ENCODE measurements around the gene LAMA3.

The LAMA3 gene

DNA sequence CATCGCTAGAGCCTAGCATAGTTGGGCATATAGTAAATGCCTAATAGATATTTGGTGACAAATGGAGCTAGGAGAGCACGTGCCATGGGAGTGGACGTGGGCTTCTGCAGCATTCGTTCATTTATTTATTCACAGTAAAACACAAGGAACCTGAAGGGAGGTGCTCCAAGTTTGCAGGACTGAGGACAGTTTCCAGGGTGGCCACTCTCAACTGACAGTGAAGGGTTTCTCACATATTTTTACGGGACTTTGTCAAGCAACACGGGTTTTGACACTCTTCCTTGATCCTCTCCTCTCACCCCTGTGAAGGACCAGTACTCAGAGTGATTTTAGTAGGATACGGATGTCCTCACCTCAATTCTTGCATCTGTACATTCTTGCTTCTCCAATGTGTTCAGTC is 190.3 kb downstream of the LAMA3 start:
- DNase-seq (ENCODE audit: low spot score) = no peak

DNA sequence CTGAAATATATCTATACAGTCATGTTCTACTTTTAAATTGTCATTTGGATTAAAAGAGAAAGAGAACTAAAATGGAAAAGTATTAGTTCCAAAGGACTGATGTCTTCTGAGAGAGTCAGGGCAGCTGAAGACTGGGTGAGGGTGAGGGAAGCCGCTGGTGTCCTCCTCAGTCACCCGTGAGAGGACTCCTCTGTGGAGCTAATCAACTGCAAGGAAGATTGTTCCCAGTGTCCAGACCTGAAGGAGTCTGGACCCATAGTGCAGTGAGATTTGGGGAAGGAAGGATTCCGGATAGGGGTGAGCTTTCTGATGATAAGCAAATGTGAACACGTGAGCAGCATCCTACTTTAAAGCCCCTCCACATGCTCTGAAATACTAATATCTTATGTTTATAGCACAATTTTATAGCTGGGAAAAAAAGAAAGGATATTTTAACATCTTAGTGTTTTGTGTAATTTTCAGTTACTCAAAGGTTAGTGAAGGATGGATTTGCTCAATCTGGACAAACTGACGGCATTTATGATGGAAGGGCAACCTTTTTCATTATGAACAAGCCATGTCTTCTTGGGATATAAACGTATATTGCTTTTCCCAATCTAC is 190.8 kb downstream of the LAMA3 start:
- DNase-seq (ENCODE audit: low spot score) = no peak

DNA sequence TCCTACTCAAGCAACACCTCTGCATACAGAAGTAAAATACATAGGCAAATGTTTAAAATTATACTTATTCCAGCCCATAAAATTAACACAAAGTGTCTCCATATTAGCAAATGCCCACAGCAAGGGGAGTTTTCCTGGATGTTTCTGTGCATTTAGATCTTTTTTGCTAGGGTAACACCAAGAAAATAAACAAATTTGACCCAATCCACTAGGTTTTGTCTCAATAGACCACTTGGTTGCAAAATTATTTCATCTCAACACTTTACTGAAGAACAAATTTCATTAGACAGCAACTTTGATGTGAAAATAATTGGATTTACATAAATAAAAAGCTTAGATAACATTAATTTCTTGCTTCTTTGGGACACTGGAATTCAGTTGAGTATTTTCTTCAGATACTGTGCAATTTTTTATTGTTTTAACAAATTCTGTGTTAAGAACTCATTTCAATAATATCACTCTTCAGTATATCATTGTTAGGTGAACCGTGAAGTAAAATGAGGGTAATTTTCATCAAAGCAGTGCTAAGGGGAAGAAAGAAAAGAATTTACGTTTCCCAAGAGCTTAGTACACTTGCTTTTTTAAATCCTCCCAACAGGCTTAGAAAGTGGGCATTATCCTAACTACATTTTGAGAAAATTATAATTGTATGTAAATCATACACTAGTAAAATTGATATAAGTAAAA is 191.8 kb downstream of the LAMA3 start:
- no peak for DNase-seq (ENCODE audit: low spot score)

DNA sequence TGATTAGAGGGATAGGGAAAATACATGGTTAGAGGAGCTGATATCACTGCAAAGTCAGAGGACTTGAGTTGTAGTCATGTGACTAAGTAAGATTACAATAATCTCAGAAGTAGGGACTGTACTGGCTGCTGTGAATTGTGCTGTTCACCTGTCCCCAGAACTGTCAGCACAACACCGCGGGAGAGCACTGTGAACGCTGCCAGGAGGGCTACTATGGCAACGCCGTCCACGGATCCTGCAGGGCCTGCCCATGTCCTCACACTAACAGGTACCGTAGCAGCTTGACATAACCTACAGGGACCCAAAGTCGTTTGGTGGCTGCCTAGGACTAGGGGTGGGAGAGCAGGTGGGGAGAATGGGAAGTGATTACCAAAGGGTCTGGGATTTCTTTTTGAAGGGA is 192.5 kb downstream of the LAMA3 start:
- DNase-seq (ENCODE audit: low spot score) = no peak

DNA sequence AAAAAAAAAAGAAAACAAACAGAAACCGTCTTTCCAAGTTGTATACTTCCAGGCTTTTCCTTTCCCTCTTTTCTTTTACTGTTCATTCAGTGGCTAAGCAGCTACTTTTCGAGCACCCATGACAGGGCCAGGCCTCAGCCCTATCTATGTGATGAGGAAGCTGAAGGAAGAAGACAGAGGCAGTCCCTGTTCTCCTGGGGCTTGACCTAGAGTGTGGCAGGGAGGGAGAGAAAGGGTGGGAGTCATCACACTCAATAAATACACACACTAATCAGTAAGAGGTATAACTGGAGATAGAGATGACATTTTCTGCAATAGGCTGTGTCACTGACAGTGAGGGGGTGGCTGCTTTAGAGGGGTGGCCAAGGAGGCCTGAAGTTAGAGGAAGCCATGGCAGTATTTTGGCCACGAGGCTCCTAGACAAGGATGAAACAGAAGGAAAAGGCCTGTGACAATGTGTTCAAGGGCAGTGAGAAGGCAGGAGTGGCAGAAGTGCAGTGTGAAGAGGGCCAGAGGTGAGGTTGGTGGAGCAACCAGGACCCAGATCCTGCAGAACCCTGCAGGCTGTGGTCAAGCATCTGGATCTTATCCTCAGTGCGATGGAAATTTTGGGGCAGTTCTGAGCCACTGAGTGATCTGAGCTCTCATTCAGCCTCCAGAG is 193.5 kb downstream of the LAMA3 start:
- no peak for DNase-seq (ENCODE audit: low spot score)

DNA sequence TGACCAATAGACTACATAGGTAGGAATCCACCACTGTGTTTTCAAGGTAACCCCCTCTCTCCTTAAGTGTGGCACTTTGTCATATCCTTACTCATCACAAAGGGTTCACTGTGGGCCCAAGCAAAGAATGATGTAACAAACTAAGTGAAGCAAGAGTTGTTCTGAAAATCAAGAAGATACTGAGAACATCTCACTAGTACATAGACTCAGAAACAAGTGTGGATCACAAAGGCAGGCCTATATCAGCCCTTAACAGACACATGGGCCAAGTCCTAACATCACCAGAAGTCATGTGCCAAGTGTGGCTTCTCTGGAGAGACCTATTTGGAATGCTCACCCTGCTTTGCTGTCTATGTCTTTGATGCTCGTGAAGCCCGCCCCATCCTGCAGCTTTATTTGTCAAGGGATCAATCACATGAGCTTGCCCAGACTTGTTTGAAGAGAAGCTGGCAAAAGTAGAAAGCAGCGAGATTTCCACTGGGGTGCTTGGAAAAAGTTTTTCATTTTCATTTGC is 194.1 kb downstream of the LAMA3 start:
- DNase-seq (ENCODE audit: low spot score) = peak; percentile 90

DNA sequence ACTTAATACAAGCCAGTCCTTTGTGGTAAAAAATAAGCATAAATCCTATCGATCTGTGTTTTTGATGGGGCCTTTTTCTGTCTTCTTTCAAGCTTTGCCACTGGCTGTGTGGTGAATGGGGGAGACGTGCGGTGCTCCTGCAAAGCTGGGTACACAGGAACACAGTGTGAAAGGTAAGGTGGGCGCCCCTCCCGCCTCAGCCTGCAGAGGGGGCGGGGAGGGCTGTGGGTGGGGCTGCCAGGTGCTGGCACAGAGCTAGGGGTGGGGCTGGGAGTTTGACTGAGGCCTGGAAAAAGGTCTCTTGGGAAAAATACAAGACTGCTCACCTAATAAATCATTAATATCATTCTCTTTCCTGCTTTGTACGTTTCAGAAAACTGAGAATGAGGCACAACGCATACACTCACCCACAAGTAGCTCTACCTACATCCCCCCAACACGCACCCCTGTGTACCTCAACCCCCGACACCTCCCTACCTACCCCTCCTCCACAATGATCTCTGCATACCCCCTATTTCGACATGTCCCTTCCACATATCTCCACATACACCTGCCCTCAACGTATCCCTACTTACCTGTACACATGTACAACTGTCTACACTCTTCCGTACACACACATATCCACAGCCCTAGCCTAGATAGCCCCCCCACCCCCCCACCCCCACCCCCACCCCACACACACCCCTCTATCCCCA is 195.6 kb downstream of the LAMA3 start:
- peak; percentile 67 for DNase-seq (ENCODE audit: low spot score)

DNA sequence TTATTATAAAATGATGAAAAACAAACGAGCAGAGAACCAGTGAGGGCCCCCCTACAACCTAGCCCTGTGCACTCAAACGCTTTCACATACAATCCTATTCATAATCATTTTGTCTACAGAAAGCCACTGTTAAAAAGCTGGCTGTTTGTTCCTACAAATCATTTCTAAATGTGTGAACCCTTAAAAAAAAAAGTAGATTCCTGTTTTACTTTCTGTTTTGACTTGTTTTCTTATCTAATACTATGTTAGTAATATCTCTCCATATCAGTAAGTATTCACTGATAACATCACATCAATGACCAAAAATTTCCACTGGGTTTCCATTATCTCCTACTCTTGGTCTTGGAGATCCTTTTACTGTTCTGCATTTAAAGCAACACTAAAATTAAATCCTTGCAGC is 196.5 kb downstream of the LAMA3 start:
- DNase-seq (ENCODE audit: low spot score) = no peak

DNA sequence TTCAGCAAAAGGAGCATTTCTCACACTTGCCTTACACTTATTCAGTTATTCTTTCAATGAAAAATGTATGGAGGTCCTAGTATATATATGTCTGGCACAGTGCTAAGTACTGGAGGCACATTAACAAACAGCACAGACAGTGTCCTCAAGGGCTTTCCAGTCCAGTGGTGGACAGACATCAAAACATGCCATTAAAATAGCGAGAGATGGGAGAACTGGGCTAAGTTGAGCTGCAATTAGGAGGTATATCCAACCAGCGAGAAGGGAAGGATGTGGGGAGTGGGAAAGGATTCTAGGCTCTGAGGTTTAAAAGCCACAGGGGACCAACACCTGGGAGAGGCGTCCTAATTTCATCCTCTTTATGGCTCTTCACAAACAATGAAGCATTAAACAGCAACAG is 197.8 kb downstream of the LAMA3 start:
- no peak for DNase-seq (ENCODE audit: low spot score)

DNA sequence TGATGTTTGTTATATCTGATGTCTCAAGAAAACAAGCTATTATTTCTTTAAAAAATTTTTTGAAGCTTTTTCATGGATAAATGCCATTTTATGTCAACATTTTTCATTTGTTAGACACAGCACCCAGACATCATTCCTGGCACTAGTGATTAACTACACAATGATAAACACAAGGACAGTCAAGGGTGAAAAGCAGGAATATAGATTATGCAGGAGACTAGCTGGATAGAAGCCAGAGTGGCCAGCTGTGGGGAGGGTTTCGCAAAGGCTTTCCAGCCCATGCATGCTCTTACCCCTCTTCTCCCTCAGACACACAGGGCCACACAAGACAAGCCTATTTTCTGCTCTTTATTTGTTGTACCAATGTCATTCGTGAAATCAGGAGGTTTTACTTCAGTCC is 198.2 kb downstream of the LAMA3 start:
- no peak for DNase-seq (ENCODE audit: low spot score)

DNA sequence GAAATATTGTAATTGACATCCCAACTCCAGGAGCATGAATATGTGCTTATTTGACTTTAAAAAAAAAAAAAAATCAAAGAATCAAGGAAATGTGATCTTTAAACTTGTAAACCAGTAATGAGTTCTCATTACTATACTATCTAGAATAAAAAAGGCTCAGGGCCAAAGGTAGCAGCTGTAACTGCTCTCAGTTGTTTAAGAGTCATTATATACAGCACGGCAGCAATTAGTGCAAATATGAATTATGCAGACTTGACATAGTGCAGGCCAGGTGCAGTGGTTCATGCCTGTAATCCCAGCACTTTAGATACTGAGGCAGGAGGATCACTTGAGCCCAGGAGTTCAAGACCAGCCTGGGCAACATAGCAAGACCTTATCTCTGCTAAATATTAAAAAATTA is 199.6 kb downstream of the LAMA3 start:
- DNase-seq (ENCODE audit: low spot score) = no peak

DNA sequence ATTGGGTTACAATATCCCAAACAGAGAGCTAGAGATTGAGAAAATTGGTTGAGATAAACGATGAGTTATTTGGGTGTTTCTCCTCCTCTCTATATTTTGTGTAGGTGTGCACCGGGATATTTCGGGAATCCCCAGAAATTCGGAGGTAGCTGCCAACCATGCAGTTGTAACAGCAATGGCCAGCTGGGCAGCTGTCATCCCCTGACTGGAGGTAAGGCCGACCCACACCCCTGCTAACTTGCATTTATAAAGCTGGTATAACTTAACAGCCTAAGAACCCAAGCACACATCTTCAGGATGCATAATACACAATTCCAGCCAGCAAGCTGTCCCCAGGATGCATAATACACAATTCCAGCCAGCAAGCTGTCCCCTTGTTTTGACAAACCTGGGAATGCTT is 200.7 kb downstream of the LAMA3 start:
- no peak for DNase-seq (ENCODE audit: low spot score)

DNA sequence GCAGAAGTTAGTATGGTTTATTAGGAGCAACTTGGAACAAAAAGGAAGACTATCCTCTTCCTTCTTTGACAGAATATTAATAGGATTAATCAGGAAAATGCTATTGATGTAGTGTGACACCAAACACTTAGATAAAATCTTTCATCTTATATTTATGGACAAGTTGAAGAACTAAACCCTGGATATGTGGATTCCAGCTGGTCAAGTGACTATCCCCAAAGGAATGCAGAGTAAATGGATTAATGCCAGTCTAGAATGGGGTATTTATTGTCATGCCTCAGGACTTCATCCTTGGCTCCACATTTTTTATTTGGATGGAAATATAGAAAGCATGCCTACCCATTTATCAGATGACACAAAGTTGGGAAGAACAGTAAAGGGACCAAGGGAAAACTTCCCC is 201.3 kb downstream of the LAMA3 start:
- no peak for DNase-seq (ENCODE audit: low spot score)

DNA sequence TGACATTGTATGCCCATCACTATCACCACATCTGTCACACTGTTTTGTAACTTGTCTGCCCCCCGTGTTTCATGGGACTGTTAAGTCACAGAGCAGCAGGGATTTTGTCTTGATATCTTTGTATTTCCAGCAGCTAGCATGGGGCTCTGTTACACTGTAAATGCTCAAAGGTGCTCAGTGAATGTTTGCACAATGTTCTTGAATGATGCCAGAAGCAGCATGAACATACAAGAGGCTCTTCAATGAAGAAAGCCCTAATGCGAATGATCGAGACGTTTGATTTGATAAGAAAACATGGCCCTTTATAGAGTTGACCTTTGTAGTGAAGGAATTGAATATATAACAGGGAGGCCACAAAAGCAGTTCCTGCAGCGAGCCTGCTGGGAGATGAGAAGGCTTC is 204.4 kb downstream of the LAMA3 start:
- DNase-seq (ENCODE audit: low spot score) = no peak

DNA sequence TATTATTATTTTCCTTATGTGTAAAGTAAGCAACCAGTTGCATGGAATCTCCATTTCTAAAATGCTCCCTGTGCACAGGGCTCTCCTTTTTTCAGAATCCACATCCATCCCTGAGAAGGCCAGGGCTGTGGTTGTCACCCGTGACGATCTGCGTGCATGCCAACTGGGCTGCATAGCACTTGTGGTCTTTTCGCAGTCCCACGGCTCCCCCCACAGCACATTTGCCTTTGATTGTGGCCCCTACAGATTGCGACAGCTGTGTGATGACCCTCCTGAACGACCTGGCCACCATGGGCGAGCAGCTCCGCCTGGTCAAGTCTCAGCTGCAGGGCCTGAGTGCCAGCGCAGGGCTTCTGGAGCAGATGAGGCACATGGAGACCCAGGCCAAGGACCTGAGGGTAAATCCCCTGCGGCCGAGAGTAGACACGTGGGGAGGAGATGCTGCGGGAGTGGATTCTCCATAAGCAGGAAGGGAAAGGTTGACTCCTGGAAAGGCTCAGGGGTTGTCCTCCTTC is 205.5 kb downstream of the LAMA3 start:
- DNase-seq (ENCODE audit: low spot score) = no peak

DNA sequence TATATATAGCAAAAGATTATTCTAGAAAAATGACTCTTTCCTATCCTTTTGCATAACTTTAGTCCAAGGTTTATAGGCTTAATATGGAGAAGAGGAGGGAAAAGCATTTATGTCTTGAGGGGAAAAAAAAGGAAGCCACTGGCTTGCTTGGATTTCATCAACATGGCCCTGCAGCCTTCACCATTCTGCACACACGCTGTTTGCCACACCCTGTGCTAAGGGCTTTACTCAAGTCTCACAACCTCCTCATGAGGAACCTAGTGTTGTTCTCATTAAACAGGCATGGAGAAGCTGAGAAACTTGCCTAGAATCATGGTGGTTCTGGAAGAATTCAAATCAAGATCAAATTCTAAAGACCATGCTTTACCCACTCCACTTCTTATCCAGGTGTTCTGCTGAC is 208.0 kb downstream of the LAMA3 start:
- no peak for DNase-seq (ENCODE audit: low spot score)

DNA sequence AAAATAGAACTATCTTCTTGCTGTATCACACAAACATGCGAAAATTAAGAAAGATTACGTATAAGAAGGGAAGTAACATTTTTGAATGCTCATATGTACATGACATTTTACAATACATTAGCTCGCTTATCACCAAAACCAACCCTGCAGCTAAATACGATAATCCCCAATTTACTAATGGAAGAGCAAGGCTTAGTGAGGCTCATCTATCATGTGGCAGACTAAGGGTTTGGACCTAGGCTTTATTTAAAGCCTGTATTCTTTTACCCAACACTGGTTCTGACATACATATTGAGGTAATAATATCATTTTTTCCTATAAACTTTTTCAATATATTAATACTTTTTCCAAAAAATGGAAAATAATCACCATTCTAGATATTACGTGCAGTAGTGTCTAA is 208.5 kb downstream of the LAMA3 start:
- no peak for DNase-seq (ENCODE audit: low spot score)

DNA sequence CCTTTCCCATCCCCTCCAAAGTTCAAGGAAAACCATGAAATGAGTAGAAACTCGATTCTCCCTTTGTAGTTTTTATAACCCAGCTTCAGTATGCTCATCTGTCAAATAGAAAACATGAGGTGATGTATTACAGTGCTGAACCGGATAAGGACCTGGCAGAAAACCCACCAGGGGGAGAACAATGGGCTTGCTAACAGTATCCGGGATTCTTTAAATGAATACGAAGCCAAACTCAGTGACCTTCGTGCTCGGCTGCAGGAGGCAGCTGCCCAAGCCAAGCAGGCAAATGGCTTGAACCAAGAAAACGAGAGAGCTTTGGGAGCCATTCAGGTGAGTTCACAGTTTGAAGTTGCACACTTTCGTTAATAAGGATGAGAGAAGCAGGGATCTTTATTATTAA is 211.7 kb downstream of the LAMA3 start:
- DNase-seq (ENCODE audit: low spot score) = no peak

DNA sequence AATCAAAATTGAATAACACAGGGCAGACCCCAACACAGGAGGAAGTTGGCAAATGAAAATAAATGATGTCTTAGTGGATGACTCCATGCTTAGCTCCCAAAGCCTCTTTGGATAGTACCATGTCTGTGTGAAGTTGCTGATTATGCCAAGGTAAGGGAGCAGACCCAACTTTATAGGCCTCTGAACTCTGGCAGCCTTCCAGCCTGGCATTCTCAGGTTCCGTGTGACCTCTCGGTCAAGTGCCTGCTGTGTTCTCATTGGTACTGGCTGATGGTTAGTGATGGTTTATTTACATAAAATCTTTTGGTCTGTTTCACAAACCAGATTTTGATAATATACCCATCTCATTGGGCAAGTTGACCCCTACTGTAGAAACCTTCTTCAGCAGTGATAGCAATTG is 213.1 kb downstream of the LAMA3 start:
- DNase-seq (ENCODE audit: low spot score) = no peak

DNA sequence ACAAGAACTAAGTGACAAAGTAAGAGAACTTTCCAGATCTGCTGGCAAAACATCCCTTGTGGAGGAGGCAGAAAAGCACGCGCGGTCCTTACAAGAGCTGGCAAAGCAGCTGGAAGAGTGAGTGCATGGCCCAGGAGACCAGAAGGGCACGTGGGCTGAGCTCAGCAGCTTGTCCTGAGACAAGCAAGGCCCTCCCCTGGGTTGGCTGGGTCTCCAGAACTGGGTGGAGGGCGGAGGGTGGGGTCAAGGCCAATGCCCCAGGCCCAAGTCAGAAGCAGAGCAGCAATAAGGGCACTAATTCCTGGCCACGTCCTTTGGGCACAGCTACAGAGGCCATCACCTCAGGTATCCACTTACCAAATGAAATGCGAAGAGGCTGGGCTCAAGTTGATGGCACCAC is 214.7 kb downstream of the LAMA3 start:
- DNase-seq (ENCODE audit: low spot score) = no peak

DNA sequence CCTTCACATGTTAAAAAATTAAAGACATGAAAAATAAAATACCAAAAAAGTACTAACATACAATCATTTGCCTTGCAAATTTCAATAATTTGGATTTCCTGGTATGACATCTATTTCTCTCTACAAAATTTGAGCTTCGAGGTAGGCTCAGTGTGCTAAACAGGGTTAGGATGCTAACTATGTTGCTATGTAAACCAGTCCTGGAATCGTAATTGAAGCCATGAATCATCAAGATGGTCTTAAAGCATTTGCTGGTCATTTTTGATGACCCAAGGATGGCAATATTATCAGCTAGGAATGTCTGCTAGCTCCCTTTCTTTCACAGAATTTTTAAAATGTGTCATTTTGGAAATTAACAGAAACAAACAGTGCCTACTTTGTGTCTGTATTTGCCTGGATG is 217.4 kb downstream of the LAMA3 start:
- no peak for DNase-seq (ENCODE audit: low spot score)

DNA sequence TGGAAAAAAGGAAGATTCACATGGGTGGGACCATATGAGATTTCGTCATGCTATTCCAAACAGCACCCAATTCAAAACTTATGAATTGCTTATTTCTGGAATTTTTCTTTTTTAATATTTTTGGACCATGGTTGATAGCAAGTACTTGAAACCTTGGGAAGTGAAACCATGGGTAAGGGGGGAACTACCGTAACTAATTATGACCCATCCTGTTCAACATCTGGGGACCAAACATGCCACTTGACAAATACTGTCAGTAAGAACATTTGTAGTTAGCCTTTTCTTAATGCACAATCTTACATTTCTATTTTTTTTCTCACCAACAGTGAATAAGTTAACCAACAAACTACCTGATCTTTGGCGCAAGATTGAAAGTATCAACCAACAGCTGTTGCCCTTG is 219.6 kb downstream of the LAMA3 start:
- DNase-seq (ENCODE audit: low spot score) = no peak

DNA sequence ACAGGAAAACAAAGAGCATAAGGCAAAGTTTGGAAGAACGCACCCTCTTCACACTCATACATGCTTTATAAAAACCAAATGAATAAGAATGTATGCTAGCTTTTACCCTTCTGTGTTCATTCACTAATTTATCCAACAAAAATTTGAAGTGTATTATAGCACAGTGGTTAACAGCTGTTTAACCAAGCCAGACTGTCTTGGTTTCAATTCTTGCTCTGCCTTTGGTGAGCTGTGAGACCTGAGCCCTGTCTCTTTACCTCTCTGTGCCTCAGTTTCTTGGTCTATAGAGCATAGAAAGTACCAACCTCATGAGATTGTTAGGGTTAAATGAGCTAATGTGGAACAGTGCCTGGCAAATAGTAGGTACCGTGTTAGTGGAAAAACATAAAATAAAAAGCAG is 220.8 kb downstream of the LAMA3 start:
- DNase-seq (ENCODE audit: low spot score) = no peak
